ENCODE results near the gene SETX.

DNA sequence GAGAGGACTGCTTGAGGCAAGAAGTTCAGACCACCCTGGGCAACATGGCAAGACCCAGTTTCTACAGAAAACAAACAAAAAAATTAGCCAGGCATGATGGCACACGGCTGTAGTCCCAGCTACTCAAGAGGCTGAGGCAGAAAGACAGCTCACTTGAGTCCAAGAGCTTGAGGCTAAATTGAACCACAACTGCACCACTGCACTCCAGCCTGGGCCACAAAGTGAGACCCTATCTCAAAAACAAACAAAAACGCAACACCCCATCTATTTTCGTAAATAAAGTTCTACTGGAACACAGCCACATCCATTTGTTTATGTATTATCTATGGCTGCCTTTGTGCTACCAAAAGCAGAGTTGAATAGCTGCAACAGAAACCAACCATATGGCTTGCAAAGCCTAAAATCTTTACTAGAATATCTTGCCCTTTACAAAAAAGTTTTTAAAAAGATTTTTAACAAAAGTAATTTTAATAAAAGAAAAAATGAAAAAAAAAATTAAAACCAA, 67.5 kb downstream of the SETX start:
- TF ChIP-seq EZH2 (IDR thresholded peaks at IDR 0.05) (no peak), POLR2AphosphoS5 (IDR thresholded peaks at IDR 0.05; ENCODE audit: borderline replicate concordance, low read depth, low read length) (no peak)

All from SK-N-MC (cell line).